Ammon's horn (tissue), 1 donor: ENCODE data around the gene IFNAR1.

Experiments
- DNase-seq: peaks from one replicate; pipeline ENCODE4 v3.0.0-alpha.2; 2016; ENCODE audit warnings: low spot score

The IFNAR1 gene

DNA sequence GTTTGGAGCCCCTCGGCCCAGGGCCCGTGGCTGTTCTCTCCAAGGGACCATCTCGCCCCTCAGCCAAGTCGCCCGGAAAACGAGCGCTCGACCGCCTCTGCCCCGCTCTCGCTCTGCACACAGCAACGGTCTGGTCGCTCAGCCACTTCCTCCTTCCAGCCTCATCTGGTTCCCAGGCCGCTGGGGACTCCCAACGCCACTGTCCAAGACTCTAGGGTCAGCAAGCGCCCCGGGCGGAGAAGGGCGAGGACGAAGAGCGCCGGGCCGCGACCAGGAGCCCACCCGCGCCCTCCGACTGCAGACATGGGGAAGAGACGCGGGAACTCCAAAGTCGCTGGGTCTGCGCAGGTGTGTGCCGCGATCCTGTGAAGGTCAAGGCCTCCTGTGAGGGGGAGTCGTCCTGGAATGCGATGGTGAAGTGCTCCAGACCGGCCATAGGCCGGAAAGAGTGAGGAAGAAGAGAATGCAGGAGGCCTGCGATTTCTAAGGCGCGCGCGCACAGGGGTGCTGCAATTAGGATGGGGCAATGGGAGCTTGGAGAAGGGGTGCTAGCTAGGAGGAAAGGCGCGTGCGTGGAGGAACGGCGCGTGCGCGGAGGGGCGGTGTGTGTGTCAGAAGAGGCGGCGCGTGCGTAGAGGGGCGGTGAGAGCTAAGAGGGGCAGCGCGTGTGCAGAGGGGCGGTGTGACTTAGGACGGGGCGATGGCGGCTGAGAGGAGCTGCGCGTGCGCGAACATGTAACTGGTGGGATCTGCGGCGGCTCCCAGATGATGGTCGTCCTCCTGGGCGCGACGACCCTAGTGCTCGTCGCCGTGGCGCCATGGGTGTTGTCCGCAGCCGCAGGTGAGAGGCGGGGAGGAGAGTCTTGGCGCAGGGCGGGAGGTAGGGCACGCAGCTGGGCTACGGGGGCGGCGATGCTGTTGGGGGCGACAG lies at the start of gene IFNAR1:
TSS of gene IFNAR1 (plus strand) at position 680 of the 931 bp plus-strand sequence. CDS start at position 766, 86 bp downstream.
- peak; percentile 99 for DNase-seq

DNA sequence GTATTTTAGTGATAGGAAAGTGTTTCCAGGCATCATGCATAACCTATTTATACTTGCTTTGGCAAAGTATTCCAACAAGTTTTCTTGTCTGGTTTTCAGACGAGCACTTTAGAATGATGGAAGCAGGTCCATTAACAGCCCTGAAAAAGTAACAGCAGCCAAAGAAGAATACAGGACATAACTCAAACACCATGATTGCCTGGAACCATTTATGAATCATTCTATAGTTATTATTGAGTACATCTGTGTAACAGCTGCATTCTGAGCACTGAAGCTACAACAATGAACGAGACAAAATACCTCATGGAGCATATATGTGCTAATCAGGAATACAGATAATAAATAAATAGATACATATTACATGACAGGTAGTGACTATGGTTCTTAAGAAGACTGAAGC lies 46.0 kb upstream of the IFNAR1 start:
- no peak for DNase-seq

- no peak for DNase-seq
Measured at GRCh38 chr21:33279330-33279820, 45.4 kb upstream of the IFNAR1 start.

DNA sequence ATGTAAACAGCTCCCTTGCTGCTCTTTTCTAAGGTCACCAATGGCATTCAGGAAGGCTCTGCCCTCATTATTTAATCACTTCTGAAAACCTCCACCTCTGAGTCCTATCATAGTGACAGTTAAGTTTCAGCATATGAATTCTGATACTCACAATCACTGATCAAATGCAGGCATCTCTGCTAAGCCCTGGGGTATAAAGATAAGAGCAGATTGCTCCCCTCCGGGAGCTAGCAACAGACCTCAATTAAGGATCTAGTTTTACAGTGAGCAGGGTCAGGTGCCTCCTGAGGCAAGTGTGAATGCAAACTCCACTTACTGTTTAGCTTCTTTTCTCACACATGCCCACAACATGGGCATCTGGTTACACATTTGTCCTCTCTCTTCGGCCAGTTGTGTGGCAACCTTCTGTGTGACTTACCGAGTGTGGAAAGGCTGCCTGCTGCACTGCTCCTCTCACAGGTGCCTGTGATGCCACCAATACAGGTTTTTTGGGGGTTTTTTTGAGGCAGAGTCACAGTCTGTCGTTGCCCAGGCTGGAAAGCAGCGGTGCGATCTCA lies 43.6 kb upstream of the IFNAR1 start:
- no peak for DNase-seq

GRCh38 chr21:33283203-33283602 lies 41.6 kb upstream of the IFNAR1 start:
- no peak for DNase-seq

DNA sequence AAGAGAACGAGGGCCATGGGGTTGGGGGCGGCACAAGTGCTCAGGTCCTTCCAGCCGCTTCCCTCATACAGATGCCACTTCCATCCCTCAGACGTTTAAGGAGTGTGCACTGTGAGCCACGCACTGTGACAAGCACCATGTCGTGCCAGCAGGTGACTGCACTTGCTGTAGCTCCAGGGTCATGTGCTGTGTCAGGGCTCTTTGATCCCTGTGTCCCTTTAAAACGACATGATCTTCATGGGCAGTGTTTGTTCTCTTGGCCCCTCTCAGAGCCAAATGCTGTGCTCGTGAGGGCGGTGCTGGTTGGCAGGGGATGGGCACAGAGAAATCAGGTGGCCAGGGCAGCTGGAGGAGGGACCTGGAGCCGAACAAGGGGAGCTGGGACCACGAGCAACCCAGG lies 38.7 kb upstream of the IFNAR1 start:
- no peak for DNase-seq

DNA sequence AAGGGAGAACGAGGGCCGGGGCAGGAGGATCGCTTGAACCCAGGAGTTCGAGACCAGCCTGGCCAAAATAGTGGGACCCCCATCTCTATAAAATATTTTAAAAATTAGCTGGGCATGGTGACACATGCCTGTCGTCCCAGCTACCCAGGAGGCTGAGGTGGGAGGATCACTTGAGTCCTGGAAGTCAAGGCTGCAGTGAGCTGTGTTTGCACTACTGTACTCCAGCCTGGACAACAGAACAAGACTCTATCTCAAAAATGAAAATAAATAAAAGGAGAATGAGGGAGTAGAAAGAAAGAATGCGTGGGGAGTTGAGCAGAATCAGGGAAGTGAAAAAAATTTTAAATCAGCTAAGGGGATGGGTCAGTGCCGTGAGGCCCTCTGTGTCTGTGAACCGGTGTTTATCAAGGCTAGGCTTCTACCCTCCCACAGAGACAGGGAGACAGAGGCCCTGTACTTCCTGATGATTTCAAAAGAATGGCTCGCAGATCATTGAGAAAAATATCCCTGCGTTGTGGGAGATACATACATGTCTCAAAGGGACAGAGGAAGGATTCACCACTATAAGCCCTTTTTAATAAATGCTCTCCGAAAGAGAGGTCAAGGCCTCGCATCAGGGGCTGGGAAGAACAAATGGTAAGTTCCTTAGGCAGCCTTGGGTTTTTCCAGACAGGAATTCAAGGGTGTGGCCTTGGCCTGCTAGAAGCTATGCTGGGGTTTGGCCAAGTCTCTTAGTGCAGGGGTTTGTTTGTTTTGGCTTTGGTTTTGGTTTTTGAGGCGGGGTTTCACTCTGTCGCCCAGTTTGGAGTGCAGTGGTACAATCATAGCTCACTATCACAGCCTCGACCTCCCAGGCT lies 37.9 kb upstream of the IFNAR1 start:
- no peak for DNase-seq

DNA sequence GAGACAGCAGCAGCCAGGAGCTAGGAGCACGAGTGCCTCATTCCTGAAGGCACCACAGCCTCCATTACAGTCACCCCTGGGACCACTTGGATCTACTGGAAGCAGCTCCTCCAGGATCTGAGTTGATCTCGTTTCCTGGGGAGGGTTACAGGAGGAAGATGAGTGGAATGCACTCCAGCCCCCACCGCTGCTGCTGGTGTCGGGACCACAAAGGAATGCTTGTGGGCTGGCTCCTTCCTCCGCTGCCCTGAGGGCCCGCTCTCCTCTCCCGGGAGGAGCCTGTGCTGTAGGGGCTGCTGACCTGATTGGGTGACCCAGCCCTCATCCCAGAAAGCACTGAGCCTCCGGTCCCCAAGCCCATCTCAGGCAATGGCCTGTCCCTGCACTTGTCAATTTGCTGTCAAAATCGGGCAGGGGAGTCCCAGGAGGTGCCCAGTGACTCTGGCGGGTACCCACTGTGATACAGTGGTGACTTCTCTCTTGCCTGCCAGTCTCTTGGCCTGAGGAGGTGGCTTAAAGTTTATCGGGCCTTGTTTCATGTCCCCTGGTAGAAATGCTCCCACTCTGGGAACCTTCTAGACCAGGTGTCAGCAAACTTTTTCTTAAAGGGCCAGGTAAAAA lies 35.5 kb upstream of the IFNAR1 start:
- DNase-seq, result no peak

- no peak for DNase-seq
Measured at GRCh38 chr21:33290441-33290840, 34.3 kb upstream of the IFNAR1 start.

DNA sequence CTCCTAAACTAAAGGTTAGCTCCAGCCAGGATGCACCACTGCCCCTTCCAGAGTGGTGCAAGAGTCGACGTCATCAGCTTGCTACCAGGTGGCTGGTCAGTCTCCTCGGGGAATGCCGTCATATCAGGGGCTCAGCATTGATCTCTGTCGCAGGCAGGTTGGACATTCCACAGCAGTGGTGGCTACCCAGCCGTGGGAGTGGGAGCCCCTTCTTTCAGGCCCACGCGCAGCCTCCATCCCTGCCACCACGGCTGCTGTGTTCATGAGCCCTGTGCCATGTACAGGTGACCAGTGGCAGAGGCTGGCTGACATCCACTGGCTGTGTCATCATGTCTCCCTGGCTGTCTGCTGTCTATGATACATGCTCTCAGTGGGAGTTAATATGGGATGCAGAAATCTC lies 33.1 kb upstream of the IFNAR1 start:
- DNase-seq, result no peak

DNA sequence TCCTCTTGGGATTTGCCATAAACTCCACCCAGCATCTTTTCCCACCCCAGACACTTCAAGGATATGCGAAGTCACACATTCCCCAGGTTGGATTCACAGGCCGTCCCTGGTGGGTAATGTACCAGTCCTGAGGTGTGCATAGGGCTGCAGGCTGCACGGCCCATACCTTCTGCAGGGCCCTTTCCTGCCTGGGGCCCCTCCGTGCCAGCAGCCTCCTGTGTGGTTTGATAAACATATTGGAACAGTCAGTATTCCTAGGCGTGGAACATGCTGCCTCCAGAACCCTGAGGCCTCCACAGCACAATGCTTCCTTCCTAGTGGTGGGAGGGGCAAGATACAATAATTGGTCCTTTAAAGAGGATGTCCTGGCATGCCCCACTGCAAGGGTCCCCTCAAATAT lies 32.0 kb upstream of the IFNAR1 start:
- no peak for DNase-seq

- DNase-seq, result peak; percentile 22
Measured at GRCh38 chr21:33293136-33293535, 31.6 kb upstream of the IFNAR1 start.

- no peak for DNase-seq
Measured at GRCh38 chr21:33293811-33294216, 31.0 kb upstream of the IFNAR1 start.

- no peak for DNase-seq
Measured at GRCh38 chr21:33296156-33296555, 28.6 kb upstream of the IFNAR1 start.

- peak; percentile 19 for DNase-seq
Measured at GRCh38 chr21:33299181-33299752, 25.5 kb upstream of the IFNAR1 start.

DNA sequence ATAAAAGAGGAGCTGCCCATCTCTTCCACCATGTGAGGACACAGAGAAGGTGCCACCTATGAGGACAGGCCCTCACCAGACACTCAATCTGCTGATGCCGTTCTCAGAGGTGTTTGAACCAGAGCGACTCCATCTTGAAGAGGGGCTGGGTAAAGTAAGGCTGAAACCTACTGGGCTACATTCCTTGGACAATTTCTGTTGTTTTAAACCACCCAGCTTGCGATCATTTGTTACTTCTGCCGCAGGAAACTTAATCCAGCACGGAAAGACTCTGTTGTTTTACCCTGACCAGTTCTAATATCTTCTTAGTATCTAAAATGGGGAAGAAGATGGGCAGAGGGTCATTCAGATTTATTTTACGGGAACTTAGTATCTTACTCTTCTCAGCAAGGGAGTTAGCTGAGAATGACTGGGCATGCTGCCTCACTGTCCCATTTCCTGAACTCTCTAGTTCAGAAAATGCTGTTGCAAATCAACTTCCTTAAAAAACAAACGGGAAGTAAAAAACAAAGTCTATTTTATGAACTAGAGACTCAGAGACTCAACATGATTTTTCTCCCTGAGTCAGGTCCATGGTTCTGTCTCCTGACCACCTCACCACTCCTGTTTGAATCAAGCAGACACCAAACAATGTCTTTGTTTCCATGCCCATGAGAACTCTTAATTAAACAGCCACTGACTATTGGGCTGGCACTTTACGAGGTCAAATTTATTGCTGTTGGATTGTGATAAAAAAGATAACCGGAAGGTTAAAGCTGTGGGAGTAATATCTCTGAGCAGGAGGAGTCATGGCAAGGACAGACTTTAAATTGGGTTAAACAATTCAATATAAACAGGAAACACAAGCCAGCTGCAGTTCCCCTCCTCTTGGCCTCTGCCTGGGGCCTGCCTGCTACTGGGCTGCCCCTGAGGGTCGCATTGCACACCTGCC lies 23.8 kb upstream of the IFNAR1 start:
- peak; percentile 67 for DNase-seq

DNA sequence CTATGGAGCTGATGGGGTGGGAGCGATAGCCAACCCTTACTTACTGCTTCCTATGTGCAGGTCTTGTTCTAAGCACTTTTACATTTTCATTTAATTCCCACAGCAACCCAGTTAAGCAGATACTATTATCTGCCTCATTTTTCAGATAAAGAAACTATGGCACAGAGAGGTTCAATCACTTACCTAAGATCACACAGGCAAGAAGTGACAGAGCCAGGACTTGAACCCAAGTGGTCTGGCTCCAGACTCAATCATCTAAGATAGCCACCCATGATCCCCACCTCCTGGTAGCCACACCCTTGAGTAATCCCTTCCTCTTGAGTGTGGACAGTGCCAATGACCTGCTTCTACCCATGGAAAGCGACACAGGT lies 23.2 kb upstream of the IFNAR1 start:
- no peak for DNase-seq

DNA sequence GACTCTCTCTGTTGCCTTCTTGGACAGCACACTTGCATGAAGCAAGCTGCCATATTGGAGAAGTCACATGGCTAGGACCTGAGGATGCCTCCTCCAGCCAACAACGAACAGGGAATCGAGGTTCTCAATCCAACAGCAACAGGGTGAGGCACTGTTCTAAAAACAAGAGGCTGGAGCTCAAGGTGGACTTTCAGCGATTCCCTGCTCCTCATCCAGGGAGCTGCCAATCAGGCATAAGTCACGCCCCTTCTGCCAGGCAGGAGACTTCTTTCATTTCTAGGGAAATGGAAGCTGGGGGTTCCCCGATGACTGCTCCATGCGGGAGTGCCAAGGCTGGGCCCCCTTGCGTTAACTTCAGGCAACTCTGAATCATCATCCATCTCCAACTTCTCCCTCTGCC lies 22.7 kb upstream of the IFNAR1 start:
- no peak for DNase-seq

- no peak for DNase-seq
Measured at GRCh38 chr21:33302796-33303195, 22.0 kb upstream of the IFNAR1 start.

- DNase-seq, result no peak
Measured at GRCh38 chr21:33305344-33305671, 19.5 kb upstream of the IFNAR1 start.

DNA sequence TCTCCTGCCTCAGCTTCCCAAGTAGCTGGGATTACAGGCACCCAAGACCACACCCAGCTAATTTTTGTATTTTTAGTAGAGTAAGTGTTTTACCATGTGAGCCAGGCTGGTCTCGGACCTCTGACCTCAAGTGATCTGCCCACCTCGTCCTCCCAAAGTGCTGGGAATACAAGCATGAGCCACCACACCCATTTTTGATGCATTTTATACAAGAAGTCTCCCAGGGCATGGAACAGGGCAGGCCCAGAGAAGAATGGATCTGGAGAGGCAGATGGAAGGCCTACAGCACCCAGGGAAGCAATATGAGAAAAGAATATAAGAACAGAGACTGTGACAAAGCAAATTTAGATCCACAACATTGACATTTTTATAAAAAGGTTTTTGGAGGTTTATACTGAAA lies 18.8 kb upstream of the IFNAR1 start:
- DNase-seq, result no peak
